Nephron (organoid): ENCODE measurements around the gene VPS45.
A peak's percentile ranks its signal among the peaks of the same experiment; 100 is the strongest.

ENCODE experiments used
- H3K27ac Mint-ChIP-seq, 3 experiments: 2 replicates each; pipeline ENCODE4 v1.8.0; 2020; ENCODE audit warnings: mixed read lengths in 3 of 3, mild to moderate bottlenecking in 2 of 3, moderate library complexity in 1 of 3
- H3K27me3 Mint-ChIP-seq: 2 replicates; pipeline ENCODE4 v1.8.0; 2021; ENCODE audit warnings: low read depth, mild to moderate bottlenecking, moderate library complexity, mixed read lengths
- H3K36me3 Mint-ChIP-seq: 2 replicates; pipeline ENCODE4 v1.8.0; 2020; ENCODE audit warnings: low read depth, mixed read lengths
- H3K4me1 Mint-ChIP-seq: 2 replicates; pipeline ENCODE4 v1.8.0; 2020; ENCODE audit warnings: mixed read lengths
- H3K4me3 Mint-ChIP-seq, 3 experiments: 2 replicates each; pipeline ENCODE4 v1.8.0; 2020; ENCODE audit warnings: mild to moderate bottlenecking in 3 of 3, mixed read lengths in 3 of 3, moderate library complexity in 2 of 3
- H3K9me3 Mint-ChIP-seq: 2 replicates; pipeline ENCODE4 v1.8.0; 2020; ENCODE audit warnings: mixed read lengths
- TF ChIP-seq, protein P1 (sequence below), 3 experiments: fragments of 200-600 bp; sonication (generic); IDR thresholded peaks; one replicate each; pipeline ENCODE4 v1.5.0; 2021; ENCODE audit warnings: antibody characterized with exemption in 3 of 3; ENCODE audit not compliant: unreplicated experiment in 3 of 3

Gene VPS45

GRCh38 chr1:150155413-150156071 is 88.0 kb downstream of the VPS45 start:
- TF ChIP-seq, protein P1, sequence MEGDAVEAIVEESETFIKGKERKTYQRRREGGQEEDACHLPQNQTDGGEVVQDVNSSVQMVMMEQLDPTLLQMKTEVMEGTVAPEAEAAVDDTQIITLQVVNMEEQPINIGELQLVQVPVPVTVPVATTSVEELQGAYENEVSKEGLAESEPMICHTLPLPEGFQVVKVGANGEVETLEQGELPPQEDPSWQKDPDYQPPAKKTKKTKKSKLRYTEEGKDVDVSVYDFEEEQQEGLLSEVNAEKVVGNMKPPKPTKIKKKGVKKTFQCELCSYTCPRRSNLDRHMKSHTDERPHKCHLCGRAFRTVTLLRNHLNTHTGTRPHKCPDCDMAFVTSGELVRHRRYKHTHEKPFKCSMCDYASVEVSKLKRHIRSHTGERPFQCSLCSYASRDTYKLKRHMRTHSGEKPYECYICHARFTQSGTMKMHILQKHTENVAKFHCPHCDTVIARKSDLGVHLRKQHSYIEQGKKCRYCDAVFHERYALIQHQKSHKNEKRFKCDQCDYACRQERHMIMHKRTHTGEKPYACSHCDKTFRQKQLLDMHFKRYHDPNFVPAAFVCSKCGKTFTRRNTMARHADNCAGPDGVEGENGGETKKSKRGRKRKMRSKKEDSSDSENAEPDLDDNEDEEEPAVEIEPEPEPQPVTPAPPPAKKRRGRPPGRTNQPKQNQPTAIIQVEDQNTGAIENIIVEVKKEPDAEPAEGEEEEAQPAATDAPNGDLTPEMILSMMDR (IDR thresholded peaks at IDR 0.05; ENCODE audit: unreplicated experiment in 3 of 3), result no peak
- no peaks in the 10 kb centered on the region for H3K9me3 Mint-ChIP-seq
- H3K4me1 Mint-ChIP-seq, result peaks cover 78% of the 10 kb centered on the region
- H3K4me3 Mint-ChIP-seq, result no peak overlapping the region
- H3K36me3 Mint-ChIP-seq, result peaks cover 83% of the 10 kb centered on the region
- H3K27ac Mint-ChIP-seq, result peak overlapping the region in 2 of 3 experiments; percentile 5 to 24
- H3K27me3 Mint-ChIP-seq, result no peaks in the 10 kb centered on the region

DNA sequence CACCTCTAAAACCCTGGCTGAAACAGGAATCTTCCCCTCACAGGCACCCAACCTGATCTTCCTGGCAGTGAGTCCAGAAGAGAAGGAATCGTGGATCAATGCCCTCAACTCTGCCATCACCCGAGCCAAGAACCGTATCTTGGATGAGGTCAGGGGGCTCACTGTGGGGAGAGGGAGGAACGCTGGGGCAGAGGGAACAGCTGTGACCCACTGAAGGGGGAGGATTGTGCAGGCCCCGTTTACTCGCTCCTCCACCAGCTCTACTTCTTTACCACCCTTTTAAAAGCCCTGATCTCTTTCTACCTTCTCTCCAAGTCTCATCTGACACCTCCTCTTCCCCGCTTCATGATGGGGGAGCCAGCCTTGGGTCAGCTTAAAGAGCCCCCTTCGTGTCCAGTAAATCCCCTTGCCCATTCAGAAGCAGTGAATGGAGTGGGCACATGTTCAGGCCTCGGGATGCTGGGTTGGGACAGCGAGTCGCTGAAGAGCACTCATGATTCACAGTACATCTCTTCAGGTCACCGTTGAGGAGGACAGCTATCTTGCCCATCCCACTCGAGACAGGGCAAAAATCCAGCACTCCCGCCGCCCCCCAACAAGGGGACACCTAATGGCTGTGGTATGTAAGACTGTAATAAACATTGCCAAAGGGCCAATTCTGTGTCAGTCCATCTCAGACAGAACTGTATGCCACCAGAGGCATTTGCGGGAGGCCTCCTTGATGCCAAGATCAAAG is 89.5 kb downstream of the VPS45 start:
- Mint-ChIP-seq H3K9me3 (no peaks in the 10 kb centered on the region), H3K4me1 (peaks cover 80% of the 10 kb centered on the region), H3K4me3 (no peak overlapping the region), H3K36me3 (peaks cover 87% of the 10 kb centered on the region), H3K27me3 (no peaks in the 10 kb centered on the region), H3K27ac (no peak overlapping the region)
- TF ChIP-seq, protein P1 (IDR thresholded peaks at IDR 0.05; ENCODE audit: unreplicated experiment in 3 of 3), result no peak

GRCh38 chr1:150159550-150159949 is 92.0 kb downstream of the VPS45 start:
- TF ChIP-seq, protein P1 (IDR thresholded peaks at IDR 0.05; ENCODE audit: unreplicated experiment in 3 of 3), result no peak
- Mint-ChIP-seq H3K4me3 (peak overlapping the region in 1 of 3 experiments; percentile 28), H3K9me3 (no peaks in the 10 kb centered on the region), H3K4me1 (peaks cover 83% of the 10 kb centered on the region), H3K27ac (peak overlapping the region; percentile 78 to 97 (median 79)), H3K27me3 (no peaks in the 10 kb centered on the region), H3K36me3 (peaks cover 66% of the 10 kb centered on the region)

- H3K4me1 Mint-ChIP-seq, result peaks cover 88% of the 10 kb centered on the region
- no peaks in the 10 kb centered on the region for H3K9me3 Mint-ChIP-seq
- peak overlapping the region; percentile 97 to 99 (median 99) for H3K27ac Mint-ChIP-seq
- TF ChIP-seq, protein P1 (IDR thresholded peaks at IDR 0.05; ENCODE audit: unreplicated experiment in 3 of 3), result no peak
- peak overlapping the region; percentile 2 to 64 (median 21) for H3K4me3 Mint-ChIP-seq
- peaks cover 50% of the 10 kb centered on the region for H3K36me3 Mint-ChIP-seq
- H3K27me3 Mint-ChIP-seq, result no peaks in the 10 kb centered on the region
Observed at GRCh38 chr1:150160964-150161621, 93.5 kb downstream of the VPS45 start.

GRCh38 chr1:150161747-150162581 is 94.4 kb downstream of the VPS45 start:
- no peaks in the 10 kb centered on the region for H3K27me3 Mint-ChIP-seq
- H3K4me3 Mint-ChIP-seq, result peak overlapping the region; percentile 63 to 73 (median 68)
- peak overlapping the region; percentile 97 to 99 (median 99) for H3K27ac Mint-ChIP-seq
- H3K9me3 Mint-ChIP-seq, result no peaks in the 10 kb centered on the region
- TF ChIP-seq, protein P1 (IDR thresholded peaks at IDR 0.05; ENCODE audit: unreplicated experiment in 3 of 3), result no peak
- H3K36me3 Mint-ChIP-seq, result peaks cover 42% of the 10 kb centered on the region
- peaks cover 84% of the 10 kb centered on the region for H3K4me1 Mint-ChIP-seq
